Parathyroid adenoma (tissue), 2 donors: Measurements from ENCODE around the gene PHLDA1.
"Not testable (repeated sequence)": the region's sequence is repeated elsewhere in the genome, so short reads cannot be mapped to it uniquely, and the experiment has no call there.

Experiments
- H2AFZ ChIP-seq: fragments of 300-600 bp; sonication (generic); one replicate; pipeline ENCODE4 v1.7.0; 2017; ENCODE audit warnings: antibody characterized with exemption, mild to moderate bottlenecking
- H3K27ac ChIP-seq: fragments of 300-600 bp; sonication (generic); one replicate; pipeline ENCODE4 v1.7.0; 2017
- H3K27me3 ChIP-seq: fragments of 300-600 bp; sonication (generic); one replicate; pipeline ENCODE4 v1.7.0; 2017; ENCODE audit warnings: low read length; ENCODE audit not compliant: control insufficient read depth, insufficient read depth
- H3K36me3 ChIP-seq: fragments of 300-600 bp; sonication (generic); one replicate; pipeline ENCODE4 v1.7.0; 2017; ENCODE audit warnings: low read length; ENCODE audit not compliant: control insufficient read depth, insufficient read depth
- H3K4me1 ChIP-seq: fragments of 300-600 bp; sonication (generic); one replicate; pipeline ENCODE4 v1.7.0; 2017; ENCODE audit warnings: control low read depth
- H3K4me2 ChIP-seq: fragments of 300-600 bp; sonication (generic); one replicate; pipeline ENCODE4 v1.7.0; 2017; ENCODE audit warnings: low read length
- H3K4me3 ChIP-seq: fragments of 300-600 bp; sonication (generic); one replicate; pipeline ENCODE4 v1.7.0; 2017; ENCODE audit warnings: low read depth, low read length
- H3K79me2 ChIP-seq: fragments of 300-600 bp; sonication (generic); one replicate; pipeline ENCODE4 v1.7.0; 2017; ENCODE audit warnings: control low read depth
- H3K9ac ChIP-seq: fragments of 300-600 bp; sonication (generic); one replicate; pipeline ENCODE4 v1.7.0; 2017; ENCODE audit warnings: mild to moderate bottlenecking
- H3K9me3 ChIP-seq: fragments of 300-600 bp; sonication (generic); one replicate; pipeline ENCODE4 v1.7.0; 2017; ENCODE audit warnings: low read length; ENCODE audit not compliant: control insufficient read depth
- TF ChIP-seq, protein P1 (sequence below): fragments of 300-600 bp; sonication (generic); IDR thresholded peaks from one replicate; pipeline ENCODE4 v1.7.0; 2017; ENCODE audit warnings: antibody characterized with exemption, mild to moderate bottlenecking
- donor health status: primary hyperparathyroidism.

PHLDA1 gene

DNA sequence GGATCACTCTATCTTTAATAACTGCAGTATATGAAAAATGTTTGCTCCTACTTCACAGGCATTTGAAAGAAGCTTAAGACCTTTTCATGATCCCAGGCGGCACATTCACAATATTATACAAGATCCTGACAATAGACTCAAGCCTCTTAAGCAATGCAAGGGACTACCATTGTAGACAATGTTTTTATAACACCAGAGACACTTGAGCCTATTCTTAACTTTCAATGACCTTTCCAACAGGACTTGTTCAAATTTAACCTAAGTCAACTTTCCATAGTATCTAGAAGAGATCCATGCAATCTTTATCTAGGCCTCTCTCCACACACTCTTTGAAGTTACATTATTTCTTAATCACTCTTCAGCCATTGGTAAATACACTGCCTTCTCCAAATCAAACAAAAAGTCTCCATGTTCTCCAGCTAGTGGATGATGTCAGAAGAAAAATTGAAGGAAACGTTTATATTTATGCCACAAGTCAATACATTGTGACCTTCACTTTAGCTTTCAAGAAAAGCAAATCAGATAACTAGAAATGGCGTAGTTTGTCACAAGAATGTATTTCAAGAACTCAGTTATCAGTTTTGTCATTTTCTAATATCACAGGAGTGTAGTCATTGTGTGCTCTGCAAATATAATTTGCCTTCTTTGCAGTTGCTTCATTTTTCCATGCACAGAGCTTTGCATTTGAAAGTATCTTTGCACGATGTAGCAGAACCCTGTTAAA is 41.2 kb downstream of the PHLDA1 start:
- Histone ChIP-seq H3K4me2 (no peak overlapping the region), H2AFZ (no peak overlapping the region), H3K4me3 (no peak overlapping the region), H3K27me3 (no peaks in the 10 kb centered on the region), H3K4me1 (no peaks in the 10 kb centered on the region), H3K9ac (no peak overlapping the region), H3K27ac (no peak overlapping the region), H3K9me3 (no peaks in the 10 kb centered on the region), H3K36me3 (no peaks in the 10 kb centered on the region), H3K79me2 (no peaks in the 10 kb centered on the region)
- TF ChIP-seq, protein P1, sequence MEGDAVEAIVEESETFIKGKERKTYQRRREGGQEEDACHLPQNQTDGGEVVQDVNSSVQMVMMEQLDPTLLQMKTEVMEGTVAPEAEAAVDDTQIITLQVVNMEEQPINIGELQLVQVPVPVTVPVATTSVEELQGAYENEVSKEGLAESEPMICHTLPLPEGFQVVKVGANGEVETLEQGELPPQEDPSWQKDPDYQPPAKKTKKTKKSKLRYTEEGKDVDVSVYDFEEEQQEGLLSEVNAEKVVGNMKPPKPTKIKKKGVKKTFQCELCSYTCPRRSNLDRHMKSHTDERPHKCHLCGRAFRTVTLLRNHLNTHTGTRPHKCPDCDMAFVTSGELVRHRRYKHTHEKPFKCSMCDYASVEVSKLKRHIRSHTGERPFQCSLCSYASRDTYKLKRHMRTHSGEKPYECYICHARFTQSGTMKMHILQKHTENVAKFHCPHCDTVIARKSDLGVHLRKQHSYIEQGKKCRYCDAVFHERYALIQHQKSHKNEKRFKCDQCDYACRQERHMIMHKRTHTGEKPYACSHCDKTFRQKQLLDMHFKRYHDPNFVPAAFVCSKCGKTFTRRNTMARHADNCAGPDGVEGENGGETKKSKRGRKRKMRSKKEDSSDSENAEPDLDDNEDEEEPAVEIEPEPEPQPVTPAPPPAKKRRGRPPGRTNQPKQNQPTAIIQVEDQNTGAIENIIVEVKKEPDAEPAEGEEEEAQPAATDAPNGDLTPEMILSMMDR, result no peak

DNA sequence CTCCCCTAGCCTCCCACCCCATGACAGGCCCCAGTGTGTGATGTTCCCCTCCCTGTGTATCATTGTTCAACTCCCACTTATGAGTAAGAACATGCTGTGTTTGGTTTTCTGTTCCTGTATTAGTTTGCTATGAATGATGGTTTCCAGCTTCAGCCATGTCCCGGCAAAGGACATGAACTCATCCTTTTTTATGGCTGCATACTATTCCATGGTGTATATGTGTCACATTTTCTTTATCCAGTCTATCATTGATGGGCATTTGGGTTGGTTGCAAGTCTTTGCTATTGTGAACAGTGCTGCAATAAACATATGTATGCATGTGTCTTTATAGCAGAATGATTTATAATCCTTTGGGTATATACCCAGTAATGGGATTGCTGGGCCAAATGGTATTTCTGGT is 43.9 kb downstream of the PHLDA1 start:
- not testable (repeated sequence) for H3K4me1 ChIP-seq, H3K9me3 ChIP-seq, H3K79me2 ChIP-seq, H3K36me3 ChIP-seq, H3K9ac ChIP-seq, H2AFZ ChIP-seq, H3K4me3 ChIP-seq, H3K27ac ChIP-seq, H3K4me2 ChIP-seq, H3K27me3 ChIP-seq

DNA sequence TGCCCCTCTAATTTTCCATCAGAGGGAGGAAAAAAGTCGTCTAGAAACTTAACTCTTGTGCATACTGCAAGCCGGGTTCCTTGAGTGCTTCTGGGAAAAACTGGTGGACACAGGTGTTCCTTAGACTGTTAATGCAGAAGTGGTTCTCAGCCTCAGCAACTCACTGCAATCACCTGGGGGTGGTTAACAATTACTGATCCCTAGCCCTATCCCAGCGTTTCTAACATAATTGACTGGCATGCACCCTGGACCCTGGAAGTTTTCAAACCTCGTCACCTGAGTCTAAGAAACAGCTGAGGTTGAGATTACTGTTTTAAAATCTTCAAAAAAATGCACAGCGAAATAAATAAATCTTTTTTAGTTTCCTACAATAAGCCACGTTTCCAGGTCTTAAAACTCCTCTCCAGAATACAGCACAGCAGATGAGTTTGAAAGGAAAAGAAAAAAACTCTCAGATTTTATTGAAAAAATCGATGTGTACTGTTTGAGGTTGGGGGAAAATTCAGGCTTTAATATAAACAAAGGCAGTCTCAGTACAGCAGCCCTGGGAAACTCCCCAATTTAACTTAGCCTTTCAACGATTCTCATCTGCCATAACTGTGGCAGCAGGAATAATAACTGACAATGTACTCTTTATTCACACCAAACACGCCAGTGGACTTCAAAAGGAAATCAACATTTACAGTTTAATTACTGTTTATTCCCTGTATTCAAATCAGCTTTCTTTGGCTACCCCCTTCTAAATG is 45.4 kb downstream of the PHLDA1 start:
- TF ChIP-seq, protein P1, result no peak

DNA sequence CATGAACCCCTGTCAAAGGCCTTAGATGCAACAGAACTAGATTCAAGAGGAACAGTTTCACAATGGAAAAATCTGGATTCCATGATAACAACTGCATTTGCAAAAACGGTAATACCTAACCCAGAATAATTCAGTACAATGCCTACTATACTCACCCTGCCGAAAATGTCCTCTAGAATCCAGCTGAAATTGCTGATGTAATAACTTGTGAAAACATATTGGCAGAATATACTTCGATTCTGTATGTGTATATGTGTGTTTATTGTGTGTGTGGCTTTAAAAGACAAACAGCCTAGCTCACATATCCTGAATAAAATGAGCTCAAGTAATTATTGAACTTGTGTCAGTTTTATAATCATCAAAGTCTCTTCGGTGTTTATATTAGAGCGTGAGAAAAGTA is 46.0 kb downstream of the PHLDA1 start:
- Histone ChIP-seq H3K27ac (no peak overlapping the region), H3K4me2 (no peak overlapping the region)

More for the DNA sequence above, 45.4 kb downstream of the PHLDA1 start:
- Histone ChIP-seq H3K27me3 (no peaks in the 10 kb centered on the region), H3K27ac (no peak overlapping the region), H3K4me2 (no peak overlapping the region), H3K36me3 (no peaks in the 10 kb centered on the region), H2AFZ (no peak overlapping the region), H3K4me1 (no peaks in the 10 kb centered on the region), H3K9me3 (no peaks in the 10 kb centered on the region), H3K79me2 (no peaks in the 10 kb centered on the region), H3K4me3 (no peak overlapping the region), H3K9ac (no peak overlapping the region)

DNA sequence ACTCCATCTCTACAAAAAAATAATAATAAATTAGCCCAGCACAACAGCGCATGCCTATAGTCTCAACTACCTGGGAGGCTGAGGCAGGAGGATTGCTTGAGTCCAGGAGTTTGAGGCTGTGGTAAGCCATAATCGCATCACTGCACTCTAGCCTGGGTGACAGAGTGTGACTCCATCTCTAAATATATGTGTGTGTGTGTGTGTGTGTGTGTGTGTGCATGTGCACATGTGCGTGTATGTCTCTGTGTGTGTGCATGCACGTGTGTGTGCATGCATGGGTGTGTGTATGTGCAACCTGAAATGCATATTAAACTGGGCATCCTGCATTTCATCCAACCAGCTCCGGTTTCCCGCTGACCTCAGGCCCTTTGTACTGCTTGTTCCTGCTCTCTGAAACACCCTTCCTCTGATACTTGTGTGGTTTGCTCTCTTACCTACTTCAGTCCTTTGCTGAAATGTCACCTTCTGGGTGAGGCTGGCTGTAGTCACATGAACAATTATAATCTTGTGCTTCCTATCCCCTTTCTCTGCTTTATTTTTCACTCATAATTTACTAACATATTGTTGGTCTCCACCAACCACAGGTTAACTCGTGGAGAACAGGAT is 46.9 kb downstream of the PHLDA1 start:
- H2AFZ ChIP-seq, result no peak overlapping the region
- no peaks in the 10 kb centered on the region for H3K9me3 ChIP-seq
- H3K36me3 ChIP-seq, result no peaks in the 10 kb centered on the region
- no peak overlapping the region for H3K27ac ChIP-seq
- no peak overlapping the region for H3K4me2 ChIP-seq
- H3K4me1 ChIP-seq, result no peaks in the 10 kb centered on the region
- H3K9ac ChIP-seq, result no peak overlapping the region
- H3K79me2 ChIP-seq, result no peaks in the 10 kb centered on the region
- TF ChIP-seq, protein P1, result no peak
- H3K27me3 ChIP-seq, result no peaks in the 10 kb centered on the region
- H3K4me3 ChIP-seq, result no peak overlapping the region

More for the DNA sequence above, 46.0 kb downstream of the PHLDA1 start:
- no peak overlapping the region for H2AFZ ChIP-seq
- TF ChIP-seq, protein P1, result no peak
- H3K4me3 ChIP-seq, result no peak overlapping the region
- H3K4me1 ChIP-seq, result no peaks in the 10 kb centered on the region
- no peaks in the 10 kb centered on the region for H3K27me3 ChIP-seq
- H3K9ac ChIP-seq, result no peak overlapping the region
- H3K9me3 ChIP-seq, result no peaks in the 10 kb centered on the region
- H3K36me3 ChIP-seq, result no peaks in the 10 kb centered on the region
- no peaks in the 10 kb centered on the region for H3K79me2 ChIP-seq

DNA sequence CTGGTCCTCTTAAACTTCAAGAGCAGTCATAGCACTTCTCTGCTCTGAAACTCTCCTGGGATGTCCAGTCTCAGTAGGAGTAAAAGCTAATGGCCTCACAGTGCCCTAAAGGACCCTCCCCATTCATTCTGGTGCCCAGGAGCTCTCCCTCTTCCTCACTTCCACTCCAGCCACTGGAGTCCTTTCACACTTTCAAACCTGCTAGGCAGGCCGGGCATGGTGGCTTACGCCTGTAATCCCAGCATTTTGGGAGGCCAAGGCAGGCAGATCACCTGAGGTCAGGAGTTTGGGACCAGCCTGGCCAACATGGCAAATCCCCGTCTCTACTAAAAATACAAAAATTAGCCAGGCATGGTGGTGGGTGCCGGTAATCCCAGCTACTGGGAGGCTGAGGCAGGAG is 47.7 kb downstream of the PHLDA1 start:
- not testable (repeated sequence) for H3K4me3 ChIP-seq, H3K4me2 ChIP-seq, H3K36me3 ChIP-seq, H3K4me1 ChIP-seq, H3K9ac ChIP-seq, H3K9me3 ChIP-seq, H3K27me3 ChIP-seq, H2AFZ ChIP-seq, H3K27ac ChIP-seq, H3K79me2 ChIP-seq
